C4-2B (cell line): ENCODE data around the gene ZBED4.

Source experiments
- H3K27ac ChIP-seq: fragments of 450-650 bp; 2 replicates; pipeline ENCODE4 v1.5.1; 2017
- CTCF ChIP-seq: fragments of 450-650 bp; conservative IDR thresholded peaks from 2 replicates; pipeline ENCODE4 v1.5.1; 2017; ENCODE audit warnings: mild to moderate bottlenecking
- ZFX ChIP-seq: fragments of 450-650 bp; IDR thresholded peaks from 2 replicates; pipeline ENCODE4 v1.6.1; 2017

ZBED4 gene

GRCh38 chr22:49916831-49917230 lies 63.2 kb downstream of the ZBED4 start:
- TF ChIP-seq ZFX: no peak
- TF ChIP-seq CTCF: no peak
- peak overlapping the region; percentile 90 for H3K27ac ChIP-seq

GRCh38 chr22:49917974-49918910 lies 64.6 kb downstream of the ZBED4 start, which contains the start of the genes ALG12 and CRELD2:
TSS of gene ALG12 (minus strand) at chr22:49918438. CDS start at chr22:49913765, 4,673 bp downstream.
TSS of gene CRELD2 (plus strand) at chr22:49918634. CDS start at chr22:49918770, 136 bp downstream.
- TF ChIP-seq CTCF: no peak
- TF ChIP-seq ZFX: peak; percentile 94; the same call in 1 of the 2 replicates
- H3K27ac ChIP-seq: peak within 1 kb of the TSS; percentile 90

- peak overlapping the region; percentile 90 for H3K27ac ChIP-seq
- TF ChIP-seq ZFX (no peak), CTCF (no peak)
These were observed 65.6 kb downstream of the ZBED4 start for GRCh38 chr22:49918911-49919881.

- no peak overlapping the region for H3K27ac ChIP-seq
- no peak for TF ChIP-seq ZFX
- no peak for TF ChIP-seq CTCF
These were observed 67.2 kb downstream of the ZBED4 start for GRCh38 chr22:49920859-49921258.

GRCh38 chr22:49921508-49922278 lies 68.0 kb downstream of the ZBED4 start:
- TF ChIP-seq CTCF (no peak), ZFX (no peak)
- no peak overlapping the region for H3K27ac ChIP-seq

- TF ChIP-seq CTCF (no peak), ZFX (no peak)
- no peak overlapping the region for H3K27ac ChIP-seq
These were observed 68.8 kb downstream of the ZBED4 start for GRCh38 chr22:49922484-49922883.
